Astrocyte (in vitro differentiated cells and primary cell): ENCODE measurements around the gene FAM98C. TPM values are rescaled to one million over a fixed set of nuclear protein-coding genes. Genes with fewer than 3 reads are reported as not detected.
A peak's percentile ranks its signal among the peaks of the same experiment; 100 is the strongest.

ENCODE experiments used
- DNase-seq: peaks from one replicate; pipeline ENCODE4 v3.0.0-alpha.2; 2010; ENCODE audit warnings: low read depth
- FAIRE-seq: peaks from 2 replicates; lab custom pipeline; 2011; peaks lifted over from hg19 to GRCh38; lab: Jason Lieb, UNC
- H2AFZ ChIP-seq: 2 replicates; pipeline ENCODE4 v1.6.0; 2012; ENCODE audit warnings: low read depth, low read length, inconsistent platforms
- H3K27ac ChIP-seq: 2 replicates; pipeline ENCODE4 v1.5.1; 2011; ENCODE audit warnings: low read depth, low read length, inconsistent platforms
- H3K27me3 ChIP-seq: 2 replicates; pipeline ENCODE4 v1.6.0; 2011; ENCODE audit warnings: low read length, inconsistent platforms; ENCODE audit not compliant: insufficient read depth
- H3K36me3 ChIP-seq: 2 replicates; pipeline ENCODE4 v1.5.1; 2011; ENCODE audit warnings: low read length, inconsistent platforms; ENCODE audit not compliant: insufficient read depth
- H3K4me1 ChIP-seq: 2 replicates; pipeline ENCODE4 v1.5.1; 2011; ENCODE audit warnings: low read length, inconsistent platforms; ENCODE audit not compliant: insufficient read depth
- H3K4me2 ChIP-seq: 2 replicates; pipeline ENCODE4 v1.6.0; 2012; ENCODE audit warnings: low read length, inconsistent platforms
- H3K4me3 ChIP-seq: 2 replicates; pipeline ENCODE4 v1.5.1; 2011; ENCODE audit warnings: low read depth, mild to moderate bottlenecking, low read length, inconsistent platforms; ENCODE audit not compliant: insufficient read depth
- H3K79me2 ChIP-seq: 2 replicates; pipeline ENCODE4 v1.6.0; 2012; ENCODE audit warnings: mild to moderate bottlenecking, low read length, inconsistent platforms; ENCODE audit not compliant: insufficient read depth
- H3K9ac ChIP-seq: 2 replicates; pipeline ENCODE4 v1.6.0; 2012; ENCODE audit warnings: mild to moderate bottlenecking, low read length, inconsistent platforms
- H3K9me3 ChIP-seq: 2 replicates; pipeline ENCODE4 v1.5.1; 2012; ENCODE audit warnings: low read depth, mild to moderate bottlenecking, low read length, inconsistent platforms; ENCODE audit not compliant: insufficient read depth
- H4K20me1 ChIP-seq: 2 replicates; pipeline ENCODE4 v1.6.0; 2012; ENCODE audit warnings: low read length, inconsistent platforms; ENCODE audit not compliant: insufficient read depth
- H3K27ac Mint-ChIP-seq: one replicate; pipeline ENCODE4 v1.8.0; 2021; ENCODE audit warnings: mild to moderate bottlenecking, mixed read lengths; ENCODE audit not compliant: unreplicated experiment
- H3K27me3 Mint-ChIP-seq: one replicate; pipeline ENCODE4 v1.8.0; 2021; ENCODE audit warnings: low read depth, mixed read lengths; ENCODE audit not compliant: unreplicated experiment
- H3K36me3 Mint-ChIP-seq: one replicate; pipeline ENCODE4 v1.8.0; 2021; ENCODE audit warnings: low read depth, mixed read lengths; ENCODE audit not compliant: unreplicated experiment
- H3K4me1 Mint-ChIP-seq: one replicate; pipeline ENCODE4 v1.8.0; 2021; ENCODE audit warnings: low read depth, mixed read lengths; ENCODE audit not compliant: unreplicated experiment
- H3K4me3 Mint-ChIP-seq: one replicate; pipeline ENCODE4 v1.8.0; 2021; ENCODE audit warnings: mild to moderate bottlenecking, moderate library complexity, mixed read lengths; ENCODE audit not compliant: unreplicated experiment
- H3K9me3 Mint-ChIP-seq: one replicate; pipeline ENCODE4 v1.8.0; 2021; ENCODE audit warnings: mild to moderate bottlenecking, mixed read lengths; ENCODE audit not compliant: unreplicated experiment
- EZH2 ChIP-seq: IDR thresholded peaks from 2 replicates; pipeline ENCODE4 v1.6.1; 2012; ENCODE audit warnings: mild to moderate bottlenecking, low read length, inconsistent platforms; ENCODE audit not compliant: insufficient read depth
- total RNA-seq: library from RNA; stranded (reverse); gene quantifications from 2 replicates; pipeline ENCODE4 v1.2.1, GENCODE V29; 2021
- TF ChIP-seq, protein P1 (sequence below): IDR thresholded peaks from 2 replicates; pipeline ENCODE4 v1.5.1; 2011; ENCODE audit warnings: low read depth, mild to moderate bottlenecking, inconsistent platforms, low read length, moderate library complexity; ENCODE audit not compliant: insufficient read depth

The FAM98C gene
- total RNA-seq, 1 donor from 2014 or later, result 15.0 TPM

DNA sequence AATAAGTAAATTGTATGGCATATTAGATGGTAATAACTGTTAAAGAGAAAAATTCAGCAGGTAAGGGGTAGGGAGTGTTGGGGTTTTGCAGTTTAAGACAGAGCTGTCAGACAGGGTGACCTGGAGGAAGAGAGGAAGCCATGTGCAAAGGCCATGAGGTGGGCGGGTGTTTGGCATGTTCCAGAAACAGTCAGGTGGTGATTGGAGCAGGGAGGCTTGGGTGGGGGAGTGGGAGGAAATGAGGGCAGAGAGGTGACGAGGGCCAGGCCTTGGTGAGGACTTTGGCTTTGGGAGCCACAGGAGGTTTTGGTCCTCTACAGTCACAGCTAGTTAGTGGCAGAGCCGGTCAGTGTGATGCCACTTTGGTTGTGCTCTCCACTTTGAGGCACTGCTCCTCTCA lies 50.7 kb downstream of the FAM98C start:
- H3K4me3 Mint-ChIP-seq, result no peak overlapping the region
- no peak overlapping the region for H3K27ac Mint-ChIP-seq
- peaks cover 3% of the 10 kb centered on the region for H3K36me3 Mint-ChIP-seq
- H3K9me3 ChIP-seq, result no peaks in the 10 kb centered on the region
- no peaks in the 10 kb centered on the region for H3K79me2 ChIP-seq
- H2AFZ ChIP-seq, result no peak overlapping the region
- no peak overlapping the region for H3K27ac ChIP-seq
- H3K4me2 ChIP-seq, result no peak overlapping the region
- no peak for FAIRE-seq
- no peak for DNase-seq
- H3K4me3 ChIP-seq, result no peak overlapping the region
- no peaks in the 10 kb centered on the region for H3K4me1 ChIP-seq
- peaks cover 5% of the 10 kb centered on the region for H3K27me3 ChIP-seq
- no peaks in the 10 kb centered on the region for H3K4me1 Mint-ChIP-seq
- TF ChIP-seq, protein P1, sequence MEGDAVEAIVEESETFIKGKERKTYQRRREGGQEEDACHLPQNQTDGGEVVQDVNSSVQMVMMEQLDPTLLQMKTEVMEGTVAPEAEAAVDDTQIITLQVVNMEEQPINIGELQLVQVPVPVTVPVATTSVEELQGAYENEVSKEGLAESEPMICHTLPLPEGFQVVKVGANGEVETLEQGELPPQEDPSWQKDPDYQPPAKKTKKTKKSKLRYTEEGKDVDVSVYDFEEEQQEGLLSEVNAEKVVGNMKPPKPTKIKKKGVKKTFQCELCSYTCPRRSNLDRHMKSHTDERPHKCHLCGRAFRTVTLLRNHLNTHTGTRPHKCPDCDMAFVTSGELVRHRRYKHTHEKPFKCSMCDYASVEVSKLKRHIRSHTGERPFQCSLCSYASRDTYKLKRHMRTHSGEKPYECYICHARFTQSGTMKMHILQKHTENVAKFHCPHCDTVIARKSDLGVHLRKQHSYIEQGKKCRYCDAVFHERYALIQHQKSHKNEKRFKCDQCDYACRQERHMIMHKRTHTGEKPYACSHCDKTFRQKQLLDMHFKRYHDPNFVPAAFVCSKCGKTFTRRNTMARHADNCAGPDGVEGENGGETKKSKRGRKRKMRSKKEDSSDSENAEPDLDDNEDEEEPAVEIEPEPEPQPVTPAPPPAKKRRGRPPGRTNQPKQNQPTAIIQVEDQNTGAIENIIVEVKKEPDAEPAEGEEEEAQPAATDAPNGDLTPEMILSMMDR, result no peak
- no peak for TF ChIP-seq EZH2
- peaks cover 27% of the 10 kb centered on the region for H3K27me3 Mint-ChIP-seq
- no peaks in the 10 kb centered on the region for H4K20me1 ChIP-seq
- H3K36me3 ChIP-seq, result no peaks in the 10 kb centered on the region
- H3K9ac ChIP-seq, result no peak overlapping the region
- H3K9me3 Mint-ChIP-seq, result peaks cover 2% of the 10 kb centered on the region

DNA sequence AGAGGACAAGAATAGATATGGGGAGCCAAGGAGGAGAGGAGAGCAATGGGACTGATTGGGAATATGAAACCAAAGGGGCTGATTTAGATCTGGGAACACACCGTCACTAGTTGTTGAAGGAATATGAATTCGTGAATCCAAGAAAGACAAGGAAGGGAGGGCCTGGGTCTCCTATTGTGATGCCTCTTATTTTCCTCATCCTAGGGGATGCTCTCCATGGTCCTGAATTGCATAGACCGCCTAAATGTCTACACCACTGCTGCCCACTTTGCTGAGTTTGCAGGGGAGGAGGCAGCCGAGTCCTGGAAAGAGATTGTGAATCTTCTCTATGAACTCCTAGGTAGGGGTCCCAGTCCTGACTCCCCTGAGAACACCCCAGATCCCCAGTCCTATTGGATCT lies 52.1 kb downstream of the FAM98C start:
- H4K20me1 ChIP-seq, result no peaks in the 10 kb centered on the region
- DNase-seq (peak; percentile 15), FAIRE-seq (no peak)
- no peaks in the 10 kb centered on the region for H3K4me1 ChIP-seq
- Mint-ChIP-seq H3K4me1 (no peaks in the 10 kb centered on the region), H3K4me3 (no peak overlapping the region), H3K27ac (no peak overlapping the region), H3K9me3 (no peaks in the 10 kb centered on the region), H3K27me3 (peaks cover 22% of the 10 kb centered on the region), H3K36me3 (peaks cover 1% of the 10 kb centered on the region)
- H3K36me3 ChIP-seq, result no peaks in the 10 kb centered on the region
- TF ChIP-seq EZH2, result no peak
- TF ChIP-seq, protein P1, result no peak
- H3K4me3 ChIP-seq, result no peak overlapping the region
- no peaks in the 10 kb centered on the region for H3K79me2 ChIP-seq
- no peak overlapping the region for H3K27ac ChIP-seq
- H3K27me3 ChIP-seq, result no peaks in the 10 kb centered on the region
- H3K9ac ChIP-seq, result no peak overlapping the region
- H3K9me3 ChIP-seq, result no peaks in the 10 kb centered on the region
- H3K4me2 ChIP-seq, result no peak overlapping the region
- no peak overlapping the region for H2AFZ ChIP-seq

DNA sequence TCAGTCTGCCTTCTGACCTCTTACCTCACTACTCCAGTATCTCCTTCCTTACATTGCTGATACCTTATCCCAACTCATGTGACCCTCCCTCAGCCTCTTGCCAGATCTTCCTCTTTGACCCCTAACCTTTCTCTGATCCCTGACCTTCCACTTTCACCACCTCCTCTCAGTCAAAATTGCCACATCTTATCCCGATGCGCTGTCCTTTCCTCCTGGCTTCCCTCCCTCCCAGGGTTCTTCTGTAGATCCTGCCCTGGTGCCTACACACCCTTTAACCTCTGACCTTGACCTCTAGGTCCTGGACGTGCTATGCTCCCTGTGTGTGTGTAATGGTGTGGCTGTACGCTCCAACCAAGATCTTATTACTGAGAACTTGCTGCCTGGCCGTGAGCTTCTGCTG lies 54.3 kb downstream of the FAM98C start:
- H3K27me3 Mint-ChIP-seq, result peaks cover 15% of the 10 kb centered on the region
- H3K9me3 Mint-ChIP-seq, result no peaks in the 10 kb centered on the region
- no peaks in the 10 kb centered on the region for H3K36me3 Mint-ChIP-seq
- no peak overlapping the region for H3K27ac Mint-ChIP-seq
- Histone ChIP-seq H3K27ac (no peak overlapping the region), H3K27me3 (no peaks in the 10 kb centered on the region), H3K4me2 (no peak overlapping the region), H3K9me3 (no peaks in the 10 kb centered on the region), H4K20me1 (no peaks in the 10 kb centered on the region), H2AFZ (no peak overlapping the region), H3K4me3 (no peak overlapping the region), H3K4me1 (no peaks in the 10 kb centered on the region), H3K79me2 (no peaks in the 10 kb centered on the region), H3K9ac (no peak overlapping the region), H3K36me3 (no peaks in the 10 kb centered on the region)
- TF ChIP-seq EZH2, result no peak
- TF ChIP-seq, protein P1, result no peak
- H3K4me3 Mint-ChIP-seq, result no peak overlapping the region
- H3K4me1 Mint-ChIP-seq, result no peaks in the 10 kb centered on the region
- DNase-seq (no peak), FAIRE-seq (no peak)
